Measurements from ENCODE around the gene SLC2A5. TPM values are rescaled to one million over a fixed set of nuclear protein-coding genes. Genes with fewer than 3 reads are reported as not detected.

The SLC2A5 gene
- total and polyA plus RNA-seq, 2 of the 4 experiments (the other 2 are of a cell fraction) = 0.03 to 0.18 TPM

DNA sequence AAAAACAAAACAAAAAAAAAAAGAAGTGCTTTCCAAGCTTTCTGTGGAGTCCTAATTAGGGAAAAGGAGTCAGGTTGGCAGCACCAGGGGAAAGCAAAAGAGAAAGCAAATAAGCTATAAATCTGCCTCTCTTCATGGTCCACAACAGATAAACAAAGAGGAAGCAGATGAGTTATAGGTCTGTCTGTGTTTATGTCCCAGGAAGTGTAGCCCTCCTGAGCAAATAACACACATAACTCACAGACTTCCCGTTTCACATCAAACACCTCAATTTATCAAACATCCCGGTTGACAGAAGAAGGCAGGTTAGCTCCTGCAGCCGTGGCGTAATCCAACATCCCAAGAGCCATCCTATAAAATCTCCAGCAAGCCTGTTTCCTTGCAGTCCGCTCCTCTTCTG lies 5.6 kb upstream of the SLC2A5 start:
- DNase-seq = no peak
- H2BK20ac ChIP-seq (ENCODE audit: low read depth, low read length) = no peak overlapping the region
- BruUV-seq (replicated peaks) = no TSS peak
- ATAC-seq (ENCODE audit: low read depth) = no peak
- no peak overlapping the region for H3K18ac ChIP-seq (ENCODE audit: low read depth, low read length)
- H3K9ac ChIP-seq (ENCODE audit: low read depth, low read length) = no peak overlapping the region
- no peaks in the 10 kb centered on the region for H4K20me1 ChIP-seq (ENCODE audit: insufficient read depth, low read length)
- H3K9me3 ChIP-seq (ENCODE audit: control insufficient read depth, insufficient read depth, low read length) = no peaks in the 10 kb centered on the region
- CTCF ChIA-PET = interaction anchor here (0.6 to 0.7 kb wide), 2 partner anchors 25 to 74 kb away, joined by 3 read pairs; no protein-coding TSS in a partner anchor
- no peaks in the 10 kb centered on the region for H3K9me1 ChIP-seq (ENCODE audit: insufficient read depth, low read length)
- H3K4me2 ChIP-seq (ENCODE audit: low read depth, low read length) = peak overlapping the region; percentile 32; the same call in 1 of the 2 replicates
- H2AFZ ChIP-seq (replicated peaks; ENCODE audit: low read length, poor library complexity) = no peak overlapping the region
- dilution Hi-C loops (cut with HindIII; ENCODE audit: low sequenced_read_pairs, unreplicated experiment) (no loop called here), in situ Hi-C loops (cut with MboI; ENCODE audit: low sequenced_read_pairs) (no loop called here), intact Hi-C loops (cut with micrococcal nuclease) (no loop called here)
- POLR2A ChIA-PET (ENCODE audit: unreplicated experiment) = no interaction called here
- no peak overlapping the region for H2BK15ac ChIP-seq (ENCODE audit: low read depth, low read length)
- H3K56ac ChIP-seq (ENCODE audit: extremely low read depth, insufficient read depth, low read length) = no peak overlapping the region
- H3K36me3 ChIP-seq (ENCODE audit: control insufficient read depth, insufficient read depth, low read length) = no peaks in the 10 kb centered on the region
- no peaks in the 10 kb centered on the region for H3K79me1 ChIP-seq (ENCODE audit: low read depth in 1 of 2, low read length in 2 of 2)
- no peak overlapping the region for H4K5ac ChIP-seq (ENCODE audit: low read depth, low read length)
- H3K27ac ChIP-seq (ENCODE audit: insufficient read depth, low read length) = no peak overlapping the region
- no peak overlapping the region for H3K14ac ChIP-seq (replicated peaks; ENCODE audit: low read depth, low read length)
- no peak overlapping the region for H2BK5ac ChIP-seq (ENCODE audit: low read depth, low read length, poor library complexity, severe bottlenecking)
- no peak overlapping the region for H3K4me3 ChIP-seq (ENCODE audit: insufficient read depth, low read depth, low read length)
- no peak overlapping the region for H4K91ac ChIP-seq (ENCODE audit: insufficient read depth, low read depth, low read length)
- H2AK5ac ChIP-seq (ENCODE audit: low read depth, low read length) = no peak overlapping the region
- WGBS, 2 experiments (ENCODE audit: extremely low coverage in 2 of 2, insufficient read length in 1 of 2) = no CpG with 5 or more reads among the region's 5 CpGs
- peaks cover 17% of the 10 kb centered on the region for H3K27me3 ChIP-seq (ENCODE audit: control insufficient read depth, insufficient read depth, low read length)
- no peak overlapping the region for H3K23ac ChIP-seq (ENCODE audit: low read depth, low read length)
- H4K8ac ChIP-seq (ENCODE audit: low read depth in 2 of 2, low read length in 2 of 2) = no peak overlapping the region
- TF ChIP-seq, protein P1, sequence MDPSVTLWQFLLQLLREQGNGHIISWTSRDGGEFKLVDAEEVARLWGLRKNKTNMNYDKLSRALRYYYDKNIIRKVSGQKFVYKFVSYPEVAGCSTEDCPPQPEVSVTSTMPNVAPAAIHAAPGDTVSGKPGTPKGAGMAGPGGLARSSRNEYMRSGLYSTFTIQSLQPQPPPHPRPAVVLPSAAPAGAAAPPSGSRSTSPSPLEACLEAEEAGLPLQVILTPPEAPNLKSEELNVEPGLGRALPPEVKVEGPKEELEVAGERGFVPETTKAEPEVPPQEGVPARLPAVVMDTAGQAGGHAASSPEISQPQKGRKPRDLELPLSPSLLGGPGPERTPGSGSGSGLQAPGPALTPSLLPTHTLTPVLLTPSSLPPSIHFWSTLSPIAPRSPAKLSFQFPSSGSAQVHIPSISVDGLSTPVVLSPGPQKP (IDR thresholded peaks at IDR 0.05; ENCODE audit: borderline replicate concordance, low read depth, low read length) = no peak
- TF ChIP-seq SMC3 (IDR thresholded peaks at IDR 0.05; ENCODE audit: low read depth, low read length) (no peak), MAFK (IDR thresholded peaks at IDR 0.05; ENCODE audit: low read depth, low read length) (no peak), BHLHE40 (IDR thresholded peaks at IDR 0.05; ENCODE audit: low read depth, low read length) (no peak), MXI1 (IDR thresholded peaks at IDR 0.05; ENCODE audit: borderline replicate concordance, low read depth, low read length) (no peak), RFX5 (IDR thresholded peaks at IDR 0.05; ENCODE audit: low read depth, low read length) (no peak), CEBPB (IDR thresholded peaks at IDR 0.05; ENCODE audit: low read depth, low read length) (no peak), FOS (IDR thresholded peaks at IDR 0.05; ENCODE audit: low read depth, low read length) (no peak), POLR2A (IDR thresholded peaks at IDR 0.05; ENCODE audit: low read depth, low read length) (no peak), NFE2L2 (IDR thresholded peaks at IDR 0.05; ENCODE audit: low read depth, low read length) (no peak), CHD1 (IDR thresholded peaks at IDR 0.05; ENCODE audit: low read depth, low read length) (no peak), MAZ (IDR thresholded peaks at IDR 0.05; ENCODE audit: borderline replicate concordance, low read depth, low read length) (no peak), RAD21 (IDR thresholded peaks at IDR 0.05; ENCODE audit: low read length) (no peak), RCOR1 (IDR thresholded peaks at IDR 0.05; ENCODE audit: insufficient replicate concordance, low read length) (no peak)
- TF ChIP-seq, protein P2, sequence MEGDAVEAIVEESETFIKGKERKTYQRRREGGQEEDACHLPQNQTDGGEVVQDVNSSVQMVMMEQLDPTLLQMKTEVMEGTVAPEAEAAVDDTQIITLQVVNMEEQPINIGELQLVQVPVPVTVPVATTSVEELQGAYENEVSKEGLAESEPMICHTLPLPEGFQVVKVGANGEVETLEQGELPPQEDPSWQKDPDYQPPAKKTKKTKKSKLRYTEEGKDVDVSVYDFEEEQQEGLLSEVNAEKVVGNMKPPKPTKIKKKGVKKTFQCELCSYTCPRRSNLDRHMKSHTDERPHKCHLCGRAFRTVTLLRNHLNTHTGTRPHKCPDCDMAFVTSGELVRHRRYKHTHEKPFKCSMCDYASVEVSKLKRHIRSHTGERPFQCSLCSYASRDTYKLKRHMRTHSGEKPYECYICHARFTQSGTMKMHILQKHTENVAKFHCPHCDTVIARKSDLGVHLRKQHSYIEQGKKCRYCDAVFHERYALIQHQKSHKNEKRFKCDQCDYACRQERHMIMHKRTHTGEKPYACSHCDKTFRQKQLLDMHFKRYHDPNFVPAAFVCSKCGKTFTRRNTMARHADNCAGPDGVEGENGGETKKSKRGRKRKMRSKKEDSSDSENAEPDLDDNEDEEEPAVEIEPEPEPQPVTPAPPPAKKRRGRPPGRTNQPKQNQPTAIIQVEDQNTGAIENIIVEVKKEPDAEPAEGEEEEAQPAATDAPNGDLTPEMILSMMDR (conservative IDR thresholded peaks at IDR 0.05; ENCODE audit: low read depth, low read length) = no peak
- TF ChIP-seq, protein P3, sequence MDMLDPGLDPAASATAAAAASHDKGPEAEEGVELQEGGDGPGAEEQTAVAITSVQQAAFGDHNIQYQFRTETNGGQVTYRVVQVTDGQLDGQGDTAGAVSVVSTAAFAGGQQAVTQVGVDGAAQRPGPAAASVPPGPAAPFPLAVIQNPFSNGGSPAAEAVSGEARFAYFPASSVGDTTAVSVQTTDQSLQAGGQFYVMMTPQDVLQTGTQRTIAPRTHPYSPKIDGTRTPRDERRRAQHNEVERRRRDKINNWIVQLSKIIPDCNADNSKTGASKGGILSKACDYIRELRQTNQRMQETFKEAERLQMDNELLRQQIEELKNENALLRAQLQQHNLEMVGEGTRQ (IDR thresholded peaks at IDR 0.05; ENCODE audit: low read depth, low read length) = no peak
- no peak overlapping the region for H2AK9ac ChIP-seq (replicated peaks; ENCODE audit: low read depth, low read length, poor library complexity)
- H2BK120ac ChIP-seq (ENCODE audit: low read depth, low read length) = no peak overlapping the region
- no peak overlapping the region for H3K4ac ChIP-seq (ENCODE audit: low read depth, low read length)
- peaks cover 2% of the 10 kb centered on the region; the same call in 1 of the 2 replicates for H3K4me1 ChIP-seq (ENCODE audit: control insufficient read depth, insufficient read depth, low read length)
